IMR-90 (cell line): Measurements from ENCODE around the gene ADAM12.

Source experiments
- BHLHE40 ChIP-seq: fragments of 150-350 bp; IDR thresholded peaks from 2 replicates; pipeline ENCODE4 v1.6.1; 2016; ENCODE audit warnings: mild to moderate bottlenecking, low read depth, low read length
- MAZ ChIP-seq: IDR thresholded peaks from 2 replicates; pipeline ENCODE4 v1.6.1; 2012; ENCODE audit warnings: low read depth, mild to moderate bottlenecking, low read length, improper control_type of control experiment, moderate library complexity, borderline replicate concordance
- MXI1 ChIP-seq: IDR thresholded peaks from 2 replicates; pipeline ENCODE4 v1.6.1; 2012; ENCODE audit warnings: low read depth, mild to moderate bottlenecking, low read length, moderate library complexity, borderline replicate concordance
- POLR2A ChIP-seq: IDR thresholded peaks from 2 replicates; pipeline ENCODE4 v1.6.1; 2012; ENCODE audit warnings: mild to moderate bottlenecking, low read depth, low read length
- RAD21 ChIP-seq: IDR thresholded peaks from 2 replicates; pipeline ENCODE4 v1.6.1; 2012; ENCODE audit warnings: low read length, improper control_type of control experiment
- RCOR1 ChIP-seq: IDR thresholded peaks from 2 replicates; pipeline ENCODE4 v1.6.1; 2012; ENCODE audit warnings: mild to moderate bottlenecking, low read length, improper control_type of control experiment; ENCODE audit not compliant: insufficient replicate concordance
- RFX5 ChIP-seq: IDR thresholded peaks from 2 replicates; pipeline ENCODE4 v1.8.0; 2012; ENCODE audit warnings: low read depth, mild to moderate bottlenecking, low read length, moderate library complexity
- TF ChIP-seq, protein P1 (sequence below): conservative IDR thresholded peaks from 2 replicates; pipeline ENCODE4 v1.5.1; 2012; ENCODE audit warnings: mild to moderate bottlenecking, low read depth, low read length, improper control_type of control experiment
- TF ChIP-seq, protein P2 (sequence below): fragments of 150-350 bp; IDR thresholded peaks from 2 replicates; pipeline ENCODE4 v1.6.1; 2017; ENCODE audit warnings: mild to moderate bottlenecking, antibody characterized with exemption, low read length, low read depth

DNA sequence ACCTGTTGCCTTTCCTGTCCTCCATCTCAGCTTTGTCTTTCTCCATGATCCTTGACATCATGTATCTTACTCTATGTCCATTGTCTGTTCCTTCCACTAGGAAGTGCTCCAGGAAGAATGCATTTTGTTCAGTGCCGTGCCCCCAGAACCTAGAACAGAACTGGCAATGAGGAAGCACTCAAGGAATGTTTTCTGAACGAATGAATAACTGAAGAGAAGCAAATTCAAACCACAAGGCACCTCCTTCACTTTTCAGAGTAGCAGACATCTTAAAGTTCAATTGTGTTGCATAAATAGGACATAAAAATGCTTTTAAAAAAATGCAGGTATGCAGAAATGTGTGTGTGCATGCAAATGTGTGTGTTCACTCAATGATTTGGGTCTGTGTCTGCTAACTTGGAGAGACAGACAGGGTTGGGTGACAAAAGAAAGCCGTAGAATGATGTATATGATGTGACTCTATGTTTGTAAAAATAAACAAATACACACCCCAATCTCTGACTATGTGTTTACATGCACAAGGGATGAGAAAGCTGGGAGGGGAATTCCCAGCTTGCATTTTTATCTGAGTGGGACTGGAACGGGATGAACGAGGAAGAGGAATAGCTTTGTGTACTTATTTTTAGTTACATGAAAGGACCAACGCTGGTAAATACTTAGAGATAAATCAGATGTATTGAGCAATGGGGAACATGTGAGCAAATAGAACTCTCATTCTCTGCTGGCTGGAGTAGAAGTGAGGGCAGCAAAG lies 254.2 kb downstream of the ADAM12 start:
- TF ChIP-seq MAZ, result no peak
- no peak for TF ChIP-seq RCOR1
- no peak for TF ChIP-seq POLR2A
- TF ChIP-seq, protein P1, sequence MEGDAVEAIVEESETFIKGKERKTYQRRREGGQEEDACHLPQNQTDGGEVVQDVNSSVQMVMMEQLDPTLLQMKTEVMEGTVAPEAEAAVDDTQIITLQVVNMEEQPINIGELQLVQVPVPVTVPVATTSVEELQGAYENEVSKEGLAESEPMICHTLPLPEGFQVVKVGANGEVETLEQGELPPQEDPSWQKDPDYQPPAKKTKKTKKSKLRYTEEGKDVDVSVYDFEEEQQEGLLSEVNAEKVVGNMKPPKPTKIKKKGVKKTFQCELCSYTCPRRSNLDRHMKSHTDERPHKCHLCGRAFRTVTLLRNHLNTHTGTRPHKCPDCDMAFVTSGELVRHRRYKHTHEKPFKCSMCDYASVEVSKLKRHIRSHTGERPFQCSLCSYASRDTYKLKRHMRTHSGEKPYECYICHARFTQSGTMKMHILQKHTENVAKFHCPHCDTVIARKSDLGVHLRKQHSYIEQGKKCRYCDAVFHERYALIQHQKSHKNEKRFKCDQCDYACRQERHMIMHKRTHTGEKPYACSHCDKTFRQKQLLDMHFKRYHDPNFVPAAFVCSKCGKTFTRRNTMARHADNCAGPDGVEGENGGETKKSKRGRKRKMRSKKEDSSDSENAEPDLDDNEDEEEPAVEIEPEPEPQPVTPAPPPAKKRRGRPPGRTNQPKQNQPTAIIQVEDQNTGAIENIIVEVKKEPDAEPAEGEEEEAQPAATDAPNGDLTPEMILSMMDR, result no peak
- TF ChIP-seq MXI1, result no peak
- no peak for TF ChIP-seq RAD21
- peak; percentile 67; the same call in 1 of the 2 replicates for TF ChIP-seq BHLHE40
- TF ChIP-seq RFX5, result no peak
- TF ChIP-seq, protein P2, sequence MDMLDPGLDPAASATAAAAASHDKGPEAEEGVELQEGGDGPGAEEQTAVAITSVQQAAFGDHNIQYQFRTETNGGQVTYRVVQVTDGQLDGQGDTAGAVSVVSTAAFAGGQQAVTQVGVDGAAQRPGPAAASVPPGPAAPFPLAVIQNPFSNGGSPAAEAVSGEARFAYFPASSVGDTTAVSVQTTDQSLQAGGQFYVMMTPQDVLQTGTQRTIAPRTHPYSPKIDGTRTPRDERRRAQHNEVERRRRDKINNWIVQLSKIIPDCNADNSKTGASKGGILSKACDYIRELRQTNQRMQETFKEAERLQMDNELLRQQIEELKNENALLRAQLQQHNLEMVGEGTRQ, result 0 out of 2 replicates have a peak, but pooled peaks have one; percentile 18
